B cell (primary cell): ENCODE data around the gene IGSF9. TPM values are rescaled to one million over a fixed set of nuclear protein-coding genes. Genes with fewer than 3 reads are reported as not detected.

ENCODE experiments used
- ATAC-seq: fragments of 200-7000 bp; cut with Tn5 transposase; one replicate; pipeline ENCODE4 v1.10.0; 2021; ENCODE audit warnings: low read depth, mild to moderate bottlenecking, moderate number of reproducible peaks, moderate library complexity
- CTCF ChIA-PET: fragments of 350-600 bp; sonication (Branson Sonifier 250); formaldehyde crosslinking; loops from one replicate; lab custom pipeline; 2021; ENCODE audit warnings: antibody characterized with exemption, inconsistent platforms; lab: Charles Lee
- POLR2A ChIA-PET: fragments of 350-600 bp; sonication (Branson Sonifier 250); formaldehyde crosslinking; loops from one replicate; lab custom pipeline; 2021; ENCODE audit warnings: antibody characterized with exemption; lab: Charles Lee
- DNase-seq: peaks from one replicate; pipeline ENCODE4 v3.0.0; 2013
- H2AFZ ChIP-seq: 2 replicates; pipeline ENCODE4 v1.6.1; 2012; ENCODE audit warnings: mild to moderate bottlenecking, low read depth, low read length; ENCODE audit not compliant: insufficient read depth, poor library complexity, severe bottlenecking
- H3K27ac ChIP-seq, 2 donors: 1 replicate in 1 of 2; 2 replicates in 1 of 2; pipeline ENCODE4 v1.5.1; 2012 to 2013; ENCODE audit warnings: low read length in 2 of 2, mild to moderate bottlenecking in 2 of 2, moderate library complexity in 1 of 2
- H3K27me3 ChIP-seq, 4 experiments: fragments of 200-600 bp in 1 of 4; sonication (generic) in 1 of 4; replicated peaks in 1 of 4; 1 replicate in 2 of 4; 2 replicates in 2 of 4; pipeline versions ENCODE4 v1.6.1 to v1.7.0; 2013 to 2016; ENCODE audit warnings: low read length in 3 of 4, mild to moderate bottlenecking in 2 of 4, mixed read lengths in 1 of 4, moderate library complexity in 1 of 4; ENCODE audit not compliant: insufficient read depth in 4 of 4, control insufficient read depth in 3 of 4; ENCODE audit errors: control extremely low read depth in 1 of 4
- H3K36me3 ChIP-seq, 2 experiments: replicated peaks in 1 of 2; 1 replicate in 1 of 2; 2 replicates in 1 of 2; pipeline versions ENCODE4 v1.6.1 to v1.7.1; 2013; ENCODE audit warnings: low read length in 1 of 2; ENCODE audit not compliant: insufficient read depth in 2 of 2, control insufficient read depth in 1 of 2; ENCODE audit errors: control extremely low read depth in 1 of 2, extremely low read depth in 1 of 2
- H3K4me1 ChIP-seq, 2 donors: fragments of 200-600 bp in 1 of 2; sonication (generic) in 1 of 2; 1 replicate in 1 of 2; 2 replicates in 1 of 2; pipeline versions ENCODE4 v1.5.1 to v1.6.1; 2013 to 2017; ENCODE audit warnings: low read length in 2 of 2; ENCODE audit not compliant: control insufficient read depth in 2 of 2, insufficient read depth in 2 of 2
- H3K4me2 ChIP-seq: replicated peaks from 2 replicates; pipeline ENCODE3; 2012; ENCODE audit warnings: mild to moderate bottlenecking, low read depth, low read length; ENCODE audit not compliant: poor library complexity, severe bottlenecking
- H3K4me3 ChIP-seq, 5 experiments: fragments of 200-600 bp in 1 of 5; sonication (generic) in 1 of 5; 1 replicate in 3 of 5; 2 replicates in 2 of 5; pipeline versions ENCODE4 v1.5.1 to v1.7.0; 2011 to 2016; ENCODE audit warnings: low read length in 4 of 5, mild to moderate bottlenecking in 4 of 5, low read depth in 2 of 5, control low read depth in 1 of 5, moderate library complexity in 1 of 5; ENCODE audit not compliant: insufficient read depth in 1 of 5; ENCODE audit errors: control extremely low read depth in 1 of 5, extremely low read depth in 1 of 5
- H3K79me2 ChIP-seq: fragments of 200-600 bp; sonication (generic); one replicate; pipeline ENCODE4 v1.6.0; 2016; ENCODE audit warnings: low read length; ENCODE audit not compliant: control insufficient read depth, insufficient read depth
- H3K9ac ChIP-seq: fragments of 200-600 bp; sonication (generic); 2 replicates; pipeline ENCODE4 v1.6.1; 2017; ENCODE audit warnings: mild to moderate bottlenecking, low read length, moderate library complexity
- H3K9me3 ChIP-seq, 3 donors: one replicate each; pipeline versions ENCODE4 v1.6.1 to v1.7.1; 2013; ENCODE audit warnings: low read length in 2 of 3; ENCODE audit not compliant: control insufficient read depth in 2 of 3, insufficient read depth in 1 of 3; ENCODE audit errors: control extremely low read depth in 1 of 3
- H4K20me1 ChIP-seq: 2 replicates; pipeline ENCODE4 v1.6.0; 2012; ENCODE audit warnings: mild to moderate bottlenecking, low read length; ENCODE audit not compliant: insufficient read depth, control insufficient read depth, poor library complexity, severe bottlenecking
- H3K27ac Mint-ChIP-seq: one replicate; pipeline ENCODE4 v1.8.0; 2021; ENCODE audit warnings: mixed read lengths
- H3K27me3 Mint-ChIP-seq: one replicate; pipeline ENCODE4 v1.8.0; 2021; ENCODE audit warnings: mixed read lengths
- H3K4me1 Mint-ChIP-seq: one replicate; pipeline ENCODE4 v1.8.0; 2021; ENCODE audit warnings: mixed read lengths
- H3K4me3 Mint-ChIP-seq: one replicate; pipeline ENCODE4 v1.8.0; 2021; ENCODE audit warnings: mixed read lengths
- H3K9me3 Mint-ChIP-seq: one replicate; pipeline ENCODE4 v1.8.0; 2022; ENCODE audit warnings: mixed read lengths; ENCODE audit not compliant: insufficient read depth
- EZH2 ChIP-seq: IDR thresholded peaks from 2 replicates; pipeline ENCODE4 v1.6.1; 2012; ENCODE audit warnings: borderline replicate concordance, low read depth, mild to moderate bottlenecking, moderate library complexity, low read length; ENCODE audit not compliant: insufficient read depth, poor library complexity, severe bottlenecking
- WGBS: methylation state at CpG from one replicate; pipeline ENCODE4 v1.1.5; 2013; ENCODE audit warnings: missing lambda C conversion rate; ENCODE audit not compliant: insufficient coverage; 5-methylcytosine and 5-hydroxymethylcytosine counted together
- intact Hi-C: fragments of 100-400 bp; cut with micrococcal nuclease; formaldehyde crosslinking; loops from one replicate; pipeline ENCODE4 v1.10.0; 2022
- polyA plus RNA-seq: library from polyadenylated mRNA; depleted of rRNA; stranded (reverse); fragments of >200 nt; gene quantifications from 2 replicates; pipeline ENCODE4 v1.2.3, GENCODE V29; 2012
- total RNA-seq, 2 donors: library from RNA; stranded (reverse); fragments of 120-200 nt in 1 of 2; gene quantifications; 1 replicate in 1 of 2; 2 replicates in 1 of 2; pipeline versions ENCODE4 v1.2.3 to v1.2.4, GENCODE V29; 2013 to 2022
- TF ChIP-seq, protein P1 (sequence below): fragments of 200-600 bp; IDR thresholded peaks from one replicate; pipeline ENCODE4 v1.8.0; 2022; ENCODE audit warnings: antibody characterized with exemption, mild to moderate bottlenecking

IGSF9 gene
- total and polyA plus RNA-seq, 2 donors (not counting 1 experiment from before 2014, with no cell fraction given): 0.36 to 0.37 TPM

DNA sequence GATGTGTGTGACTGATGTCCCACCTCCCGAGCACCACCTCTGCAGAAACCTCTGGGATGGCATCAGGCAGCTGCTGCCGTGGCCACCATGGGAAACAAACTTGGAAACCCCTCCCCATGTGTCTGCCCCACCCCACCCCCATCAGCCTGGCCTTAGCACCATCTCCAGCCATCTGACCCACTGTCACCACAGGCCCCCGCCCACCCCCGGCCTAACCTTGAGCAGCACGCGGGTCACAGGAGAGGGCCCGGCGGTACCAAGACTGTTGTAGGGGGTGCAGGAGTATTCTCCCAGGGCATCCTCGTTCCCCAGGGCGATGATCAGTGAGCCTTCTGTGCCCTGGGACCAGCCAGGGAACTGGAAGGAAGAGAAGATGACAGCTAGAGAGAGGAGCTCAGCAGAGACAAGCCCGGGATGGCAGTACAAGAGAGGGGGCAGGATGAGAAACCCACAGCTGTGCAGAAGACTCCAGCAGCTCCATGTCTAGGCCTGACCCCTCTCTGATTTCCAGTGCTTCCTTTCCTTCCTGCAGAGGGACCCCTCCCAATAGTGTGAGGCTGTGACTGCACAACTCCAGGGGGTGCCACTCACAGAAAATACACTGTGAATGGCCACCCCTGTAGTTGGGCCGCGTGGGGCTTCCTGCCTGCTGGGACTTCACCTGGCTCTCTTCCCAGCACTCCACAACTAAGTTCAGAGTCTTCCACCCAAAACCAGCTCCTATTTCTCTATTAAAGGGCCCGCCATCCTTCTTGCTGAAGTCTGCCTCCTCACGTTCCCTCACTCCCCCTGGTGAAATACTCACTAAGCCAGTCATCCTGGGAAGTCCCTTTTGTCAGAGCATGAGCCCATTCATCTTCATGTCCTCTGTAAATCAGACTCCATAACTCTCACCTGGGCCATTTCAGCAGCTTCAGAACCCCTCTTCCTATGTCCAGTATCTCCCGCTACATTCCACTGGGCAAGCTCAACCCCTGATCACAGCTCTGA, 12.8 kb downstream of the IGSF9 start:
- H3K36me3 ChIP-seq: no peaks in the 10 kb centered on the region
- H2AFZ ChIP-seq: no peak overlapping the region
- TF ChIP-seq, protein P1, sequence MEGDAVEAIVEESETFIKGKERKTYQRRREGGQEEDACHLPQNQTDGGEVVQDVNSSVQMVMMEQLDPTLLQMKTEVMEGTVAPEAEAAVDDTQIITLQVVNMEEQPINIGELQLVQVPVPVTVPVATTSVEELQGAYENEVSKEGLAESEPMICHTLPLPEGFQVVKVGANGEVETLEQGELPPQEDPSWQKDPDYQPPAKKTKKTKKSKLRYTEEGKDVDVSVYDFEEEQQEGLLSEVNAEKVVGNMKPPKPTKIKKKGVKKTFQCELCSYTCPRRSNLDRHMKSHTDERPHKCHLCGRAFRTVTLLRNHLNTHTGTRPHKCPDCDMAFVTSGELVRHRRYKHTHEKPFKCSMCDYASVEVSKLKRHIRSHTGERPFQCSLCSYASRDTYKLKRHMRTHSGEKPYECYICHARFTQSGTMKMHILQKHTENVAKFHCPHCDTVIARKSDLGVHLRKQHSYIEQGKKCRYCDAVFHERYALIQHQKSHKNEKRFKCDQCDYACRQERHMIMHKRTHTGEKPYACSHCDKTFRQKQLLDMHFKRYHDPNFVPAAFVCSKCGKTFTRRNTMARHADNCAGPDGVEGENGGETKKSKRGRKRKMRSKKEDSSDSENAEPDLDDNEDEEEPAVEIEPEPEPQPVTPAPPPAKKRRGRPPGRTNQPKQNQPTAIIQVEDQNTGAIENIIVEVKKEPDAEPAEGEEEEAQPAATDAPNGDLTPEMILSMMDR: no peak
- no peak for TF ChIP-seq EZH2
- intact Hi-C loops: no loop called here
- H3K4me1 Mint-ChIP-seq: peaks cover 22% of the 10 kb centered on the region
- H4K20me1 ChIP-seq: no peaks in the 10 kb centered on the region
- H3K9me3 ChIP-seq: peaks cover 0 to 4% (median 0%) of the 10 kb centered on the region in 3 donors
- no peak overlapping the region for H3K4me3 ChIP-seq
- H3K27me3 ChIP-seq: no peaks in the 10 kb centered on the region
- H3K4me1 ChIP-seq: peaks cover 19 to 23% of the 10 kb centered on the region in 2 donors
- peak; percentile 14 for DNase-seq
- no peak overlapping the region for H3K4me2 ChIP-seq
- no peak for ATAC-seq
- H3K79me2 ChIP-seq: peaks cover 7% of the 10 kb centered on the region
- ChIA-PET POLR2A (no interaction called here), CTCF (interaction anchor here (1.2 to 10.7 kb wide), 7 partner anchors 9 to 134 kb away, joined by 3 to 177 read pairs (median 19); partner anchors contain the start of gene TAGLN2)
- WGBS: 87% methylated on average over 9 of the region's 16 CpGs
- no peak overlapping the region for H3K9ac ChIP-seq
- no peak overlapping the region for H3K27ac ChIP-seq
- peaks cover 7% of the 10 kb centered on the region for H3K27me3 Mint-ChIP-seq
- H3K27ac Mint-ChIP-seq: no peak overlapping the region
- H3K9me3 Mint-ChIP-seq: no peaks in the 10 kb centered on the region
- no peak overlapping the region for H3K4me3 Mint-ChIP-seq

DNA sequence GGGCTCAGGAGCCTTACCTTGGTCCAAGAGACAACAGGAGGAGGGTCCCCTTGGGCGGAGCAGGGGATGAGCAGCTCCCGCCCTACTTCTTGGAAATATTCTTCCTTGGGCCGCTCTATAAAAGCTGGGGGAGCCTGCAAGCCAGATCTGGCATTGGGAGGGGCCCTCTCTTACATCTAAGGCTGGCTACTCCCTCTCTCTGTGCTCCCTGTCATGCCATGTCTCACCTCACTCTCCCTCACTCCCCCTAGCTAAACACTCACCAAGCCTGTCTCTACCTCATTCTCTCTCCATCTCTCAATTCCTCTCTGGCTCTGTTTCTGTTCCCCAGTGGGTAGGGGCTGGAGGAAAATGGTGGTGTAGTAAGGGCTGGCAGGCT, 13.6 kb downstream of the IGSF9 start:
- Histone ChIP-seq H3K27me3 (no peaks in the 10 kb centered on the region), H2AFZ (no peak overlapping the region), H3K36me3 (no peaks in the 10 kb centered on the region), H3K79me2 (peaks cover 15% of the 10 kb centered on the region), H3K9me3 (peaks cover 0 to 2% (median 0%) of the 10 kb centered on the region in 3 donors), H3K4me1 (peaks cover 11 to 15% of the 10 kb centered on the region in 2 donors), H3K27ac (no peak overlapping the region), H4K20me1 (no peaks in the 10 kb centered on the region), H3K4me3 (no peak overlapping the region), H3K9ac (no peak overlapping the region), H3K4me2 (no peak overlapping the region)
- Mint-ChIP-seq H3K9me3 (no peaks in the 10 kb centered on the region), H3K27ac (no peak overlapping the region), H3K4me1 (peaks cover 16% of the 10 kb centered on the region), H3K4me3 (no peak overlapping the region), H3K27me3 (peaks cover 7% of the 10 kb centered on the region)
- POLR2A ChIA-PET: no interaction called here
- intact Hi-C loops: no loop called here
- TF ChIP-seq, protein P1: no peak
- TF ChIP-seq EZH2: no peak
- no peak for ATAC-seq
- WGBS: 95% methylated on average over 3 of the region's 3 CpGs
- CTCF ChIA-PET: interaction anchor here (1.8 to 10.7 kb wide), 2 partner anchors 9 to 73 kb away, joined by 3 to 177 read pairs; no protein-coding TSS in a partner anchor
- DNase-seq: no peak
